Islet of Langerhans (tissue), 1 donor: Measurements from ENCODE around the gene GBP7.

Source experiments
- FAIRE-seq: peaks from one replicate; lab custom pipeline; 2011; peaks lifted over from hg19 to GRCh38; lab: Jason Lieb, UNC

GBP7 gene

GRCh38 chr1:89114662-89115061 is 61.1 kb downstream of the GBP7 start:
- FAIRE-seq, result no peak

- FAIRE-seq, result no peak
These were observed 62.8 kb downstream of the GBP7 start for GRCh38 chr1:89112871-89113613.

- no peak for FAIRE-seq
These were observed 71.1 kb downstream of the GBP7 start for GRCh38 chr1:89104687-89105086.

- FAIRE-seq, result peak; percentile 27
These were observed 71.7 kb downstream of the GBP7 start for GRCh38 chr1:89104147-89104546.

GRCh38 chr1:89102021-89102420 is 73.8 kb downstream of the GBP7 start:
- FAIRE-seq, result no peak

- FAIRE-seq, result no peak
These were observed 75.4 kb downstream of the GBP7 start for GRCh38 chr1:89100412-89100811.

GRCh38 chr1:89098857-89099256 is 76.9 kb downstream of the GBP7 start:
- no peak for FAIRE-seq

GRCh38 chr1:89095737-89096136 is 80.1 kb downstream of the GBP7 start:
- FAIRE-seq, result no peak

- no peak for FAIRE-seq
These were observed 85.8 kb downstream of the GBP7 start for GRCh38 chr1:89089962-89090361.

GRCh38 chr1:89088572-89088971 is 87.2 kb downstream of the GBP7 start:
- no peak for FAIRE-seq

GRCh38 chr1:89087241-89087640 is 88.6 kb downstream of the GBP7 start:
- no peak for FAIRE-seq

GRCh38 chr1:89085781-89086180 is 90.0 kb downstream of the GBP7 start:
- FAIRE-seq, result no peak
